Measurements from ENCODE around the gene DIS3L2.

GRCh38 chr2:232058063-232058877, 96.8 kb downstream of the DIS3L2 start:
- TF ChIP-seq POLR2AphosphoS5 (IDR thresholded peaks at IDR 0.05; ENCODE audit: low read depth, low read length) (no peak), REST (IDR thresholded peaks at IDR 0.05; ENCODE audit: insufficient read depth in 1 of 2, low read depth in 2 of 2, low read length in 2 of 2) (no peak), TAF1 (IDR thresholded peaks at IDR 0.05; ENCODE audit: borderline replicate concordance, insufficient read depth, low read length) (no peak)

All from PFSK-1 (cell line).